ENCODE results near the gene ENTR1. TPM values are rescaled to one million over a fixed set of nuclear protein-coding genes. Genes with fewer than 3 reads are reported as not detected.

ENTR1 gene
- total RNA-seq, 1 donor from 2014 or later = 77.9 TPM

DNA sequence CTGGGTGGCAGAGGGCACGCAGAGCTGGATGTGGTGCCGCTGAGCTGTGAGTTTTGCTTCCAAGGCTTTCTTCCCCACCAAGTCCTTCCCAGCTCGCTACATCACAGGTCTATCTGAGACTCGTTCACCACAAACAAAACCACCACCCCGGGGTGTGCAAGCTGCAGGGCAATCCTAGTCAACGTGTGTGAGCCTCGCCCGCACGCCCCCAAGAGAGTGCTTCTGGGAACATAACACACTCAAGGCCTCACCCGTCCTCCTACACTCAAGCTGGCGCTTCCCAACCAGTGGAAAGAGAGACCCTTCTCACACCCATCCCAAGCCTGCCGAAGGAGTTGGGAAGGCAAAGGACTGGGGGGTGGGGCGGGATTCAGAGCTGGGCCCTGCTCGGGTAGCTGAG, 21.0 kb downstream of the ENTR1 start:
- Mint-ChIP-seq H3K4me1 (ENCODE audit: unreplicated experiment) (no peaks in the 10 kb centered on the region), H3K27ac (no peak overlapping the region), H3K36me3 (peaks cover 17% of the 10 kb centered on the region), H3K4me3 (no peak overlapping the region), H3K27me3 (no peaks in the 10 kb centered on the region), H3K9me3 (no peaks in the 10 kb centered on the region)
- no peak for DNase-seq (ENCODE audit: extremely low spot score, unreplicated experiment)
- TF ChIP-seq, protein P1, sequence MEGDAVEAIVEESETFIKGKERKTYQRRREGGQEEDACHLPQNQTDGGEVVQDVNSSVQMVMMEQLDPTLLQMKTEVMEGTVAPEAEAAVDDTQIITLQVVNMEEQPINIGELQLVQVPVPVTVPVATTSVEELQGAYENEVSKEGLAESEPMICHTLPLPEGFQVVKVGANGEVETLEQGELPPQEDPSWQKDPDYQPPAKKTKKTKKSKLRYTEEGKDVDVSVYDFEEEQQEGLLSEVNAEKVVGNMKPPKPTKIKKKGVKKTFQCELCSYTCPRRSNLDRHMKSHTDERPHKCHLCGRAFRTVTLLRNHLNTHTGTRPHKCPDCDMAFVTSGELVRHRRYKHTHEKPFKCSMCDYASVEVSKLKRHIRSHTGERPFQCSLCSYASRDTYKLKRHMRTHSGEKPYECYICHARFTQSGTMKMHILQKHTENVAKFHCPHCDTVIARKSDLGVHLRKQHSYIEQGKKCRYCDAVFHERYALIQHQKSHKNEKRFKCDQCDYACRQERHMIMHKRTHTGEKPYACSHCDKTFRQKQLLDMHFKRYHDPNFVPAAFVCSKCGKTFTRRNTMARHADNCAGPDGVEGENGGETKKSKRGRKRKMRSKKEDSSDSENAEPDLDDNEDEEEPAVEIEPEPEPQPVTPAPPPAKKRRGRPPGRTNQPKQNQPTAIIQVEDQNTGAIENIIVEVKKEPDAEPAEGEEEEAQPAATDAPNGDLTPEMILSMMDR (conservative IDR thresholded peaks at IDR 0.05) = no peak

DNA sequence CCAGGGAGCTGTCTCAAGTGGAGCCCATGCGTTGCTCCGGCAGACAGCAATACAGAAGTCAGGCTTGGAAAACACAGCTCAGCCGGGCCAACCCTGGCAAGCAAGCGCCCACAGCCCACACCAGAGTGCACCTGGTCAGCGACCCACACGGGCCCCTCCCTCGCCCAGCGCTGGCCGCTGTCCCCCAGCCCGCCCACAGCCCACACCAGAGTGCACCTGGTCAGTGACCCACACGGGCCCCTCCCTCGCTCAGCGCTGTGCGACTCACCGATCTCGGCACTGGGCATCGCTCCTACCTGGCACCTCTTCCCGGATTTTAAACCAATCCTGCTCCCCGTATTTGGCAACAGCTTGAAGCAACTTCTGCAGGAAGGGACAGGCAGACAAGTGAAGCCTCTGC, 23.2 kb downstream of the ENTR1 start:
- no peak overlapping the region for H3K4me3 Mint-ChIP-seq
- no peak overlapping the region for H3K27ac Mint-ChIP-seq
- no peaks in the 10 kb centered on the region for H3K27me3 Mint-ChIP-seq
- H3K4me1 Mint-ChIP-seq (ENCODE audit: unreplicated experiment) = no peaks in the 10 kb centered on the region
- TF ChIP-seq, protein P1 (conservative IDR thresholded peaks at IDR 0.05) = no peak
- DNase-seq (ENCODE audit: extremely low spot score, unreplicated experiment) = no peak
- no peaks in the 10 kb centered on the region for H3K9me3 Mint-ChIP-seq
- H3K36me3 Mint-ChIP-seq = peaks cover 17% of the 10 kb centered on the region

DNA sequence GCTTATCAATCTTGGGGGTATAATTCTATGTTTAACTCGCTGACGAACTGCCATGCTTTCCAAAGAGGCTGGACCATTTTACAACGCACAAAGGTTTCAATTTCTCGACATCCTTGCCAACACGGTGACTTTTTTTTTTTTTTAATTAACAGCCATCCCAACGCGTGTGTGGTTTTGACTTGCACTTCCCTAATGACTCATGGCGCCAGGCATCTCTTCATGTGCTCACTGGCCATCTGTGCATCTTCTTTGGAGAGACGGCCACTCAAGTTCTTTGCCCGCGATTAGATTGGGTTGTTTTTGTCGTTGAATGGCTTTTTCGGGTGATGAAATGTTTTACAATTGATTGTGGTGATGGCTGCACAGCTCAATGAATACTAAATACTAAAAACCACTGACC, 24.4 kb downstream of the ENTR1 start:
- Mint-ChIP-seq H3K9me3 (no peaks in the 10 kb centered on the region), H3K27ac (no peak overlapping the region), H3K4me1 (ENCODE audit: unreplicated experiment) (no peaks in the 10 kb centered on the region), H3K36me3 (peaks cover 12% of the 10 kb centered on the region), H3K27me3 (no peaks in the 10 kb centered on the region), H3K4me3 (no peak overlapping the region)
- DNase-seq (ENCODE audit: extremely low spot score, unreplicated experiment) = no peak
- TF ChIP-seq, protein P1 (conservative IDR thresholded peaks at IDR 0.05) = no peak

DNA sequence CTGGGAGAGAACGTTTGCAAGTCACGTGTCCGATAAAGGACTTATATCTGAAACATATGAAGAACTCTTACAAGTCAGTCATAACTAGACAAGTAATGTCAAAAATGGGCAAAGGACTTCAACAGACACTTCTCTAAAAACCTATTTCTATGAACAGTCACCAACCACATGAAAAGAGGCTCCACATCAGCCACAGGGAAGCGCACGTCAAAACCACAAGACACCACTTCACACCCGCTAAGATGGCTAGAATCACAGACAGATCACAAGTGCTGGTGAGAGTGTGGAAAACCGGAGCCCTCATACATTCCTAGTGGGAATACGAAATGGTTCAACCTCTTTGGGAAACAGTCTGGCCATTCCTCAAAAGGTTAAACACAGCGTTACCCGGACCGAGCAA, 25.4 kb downstream of the ENTR1 start:
- Mint-ChIP-seq H3K4me3 (no peak overlapping the region), H3K27ac (no peak overlapping the region), H3K4me1 (ENCODE audit: unreplicated experiment) (no peaks in the 10 kb centered on the region), H3K27me3 (no peaks in the 10 kb centered on the region), H3K9me3 (no peaks in the 10 kb centered on the region), H3K36me3 (peaks cover 11% of the 10 kb centered on the region)
- TF ChIP-seq, protein P1 (conservative IDR thresholded peaks at IDR 0.05) = no peak
- no peak for DNase-seq (ENCODE audit: extremely low spot score, unreplicated experiment)

DNA sequence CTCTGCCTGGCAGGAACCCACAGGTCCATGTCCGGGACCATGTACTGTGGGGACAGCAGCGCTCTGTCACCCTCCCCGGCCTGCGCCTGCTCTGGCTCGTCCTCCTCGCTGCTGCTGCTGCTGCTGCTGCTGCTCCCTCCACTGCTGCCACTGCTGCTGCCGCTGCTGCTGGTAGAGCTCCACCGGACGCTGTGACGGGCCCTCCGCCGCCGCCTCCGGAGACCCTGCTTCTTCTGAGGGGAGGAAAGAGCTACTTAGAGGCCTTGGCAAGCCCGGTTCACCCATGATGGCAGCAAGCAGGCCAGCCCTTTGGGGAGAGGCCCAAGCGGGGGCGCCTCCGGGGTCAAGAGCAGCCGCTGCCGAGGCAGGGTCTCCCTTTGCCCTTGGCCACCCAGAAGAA, 27.0 kb downstream of the ENTR1 start:
- TF ChIP-seq, protein P1 (conservative IDR thresholded peaks at IDR 0.05) = no peak
- Mint-ChIP-seq H3K27ac (no peak overlapping the region), H3K27me3 (no peaks in the 10 kb centered on the region), H3K4me1 (ENCODE audit: unreplicated experiment) (no peaks in the 10 kb centered on the region), H3K9me3 (no peaks in the 10 kb centered on the region), H3K4me3 (no peak overlapping the region), H3K36me3 (peaks cover 7% of the 10 kb centered on the region)
- DNase-seq (ENCODE audit: extremely low spot score, unreplicated experiment) = no peak

DNA sequence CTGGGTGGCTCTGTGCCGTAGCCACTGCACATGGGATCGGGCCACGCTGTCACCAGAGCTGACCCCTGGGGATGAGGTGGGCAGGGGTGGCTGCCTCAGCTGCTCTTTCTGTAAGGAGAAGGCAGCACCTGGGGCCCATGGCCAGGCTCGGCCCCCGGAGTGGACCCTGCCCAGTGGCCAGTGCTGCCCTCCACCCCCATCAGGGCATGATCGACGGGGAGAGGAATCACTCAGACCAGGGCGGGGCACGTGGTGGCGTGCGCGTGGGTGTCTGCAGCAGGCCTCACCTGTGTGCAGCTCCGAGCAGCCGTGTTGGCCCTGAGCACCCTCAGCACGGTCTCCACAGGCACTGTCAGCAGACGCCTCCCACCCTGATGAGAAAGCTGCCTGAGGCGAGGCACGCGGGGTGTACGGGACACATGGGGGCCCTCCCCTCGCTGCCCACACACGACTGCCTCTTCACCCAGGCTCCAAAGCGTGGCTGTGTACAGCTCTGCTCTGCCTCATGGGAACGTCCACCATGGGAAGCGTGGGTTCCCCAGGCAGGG, 28.4 kb downstream of the ENTR1 start:
- H3K27ac Mint-ChIP-seq = no peak overlapping the region
- TF ChIP-seq, protein P1 (conservative IDR thresholded peaks at IDR 0.05) = no peak
- no peak overlapping the region for H3K4me3 Mint-ChIP-seq
- H3K27me3 Mint-ChIP-seq = no peaks in the 10 kb centered on the region
- H3K4me1 Mint-ChIP-seq (ENCODE audit: unreplicated experiment) = no peaks in the 10 kb centered on the region
- H3K9me3 Mint-ChIP-seq = no peaks in the 10 kb centered on the region
- no peak for DNase-seq (ENCODE audit: extremely low spot score, unreplicated experiment)
- peaks cover 7% of the 10 kb centered on the region for H3K36me3 Mint-ChIP-seq

All from type B pancreatic cell (in vitro differentiated cells).